ENCODE results near the gene DNAAF9.
"Not testable (repeated sequence)": the region's sequence is repeated elsewhere in the genome, so short reads cannot be mapped to it uniquely, and the experiment has no call there.

Gene DNAAF9

DNA sequence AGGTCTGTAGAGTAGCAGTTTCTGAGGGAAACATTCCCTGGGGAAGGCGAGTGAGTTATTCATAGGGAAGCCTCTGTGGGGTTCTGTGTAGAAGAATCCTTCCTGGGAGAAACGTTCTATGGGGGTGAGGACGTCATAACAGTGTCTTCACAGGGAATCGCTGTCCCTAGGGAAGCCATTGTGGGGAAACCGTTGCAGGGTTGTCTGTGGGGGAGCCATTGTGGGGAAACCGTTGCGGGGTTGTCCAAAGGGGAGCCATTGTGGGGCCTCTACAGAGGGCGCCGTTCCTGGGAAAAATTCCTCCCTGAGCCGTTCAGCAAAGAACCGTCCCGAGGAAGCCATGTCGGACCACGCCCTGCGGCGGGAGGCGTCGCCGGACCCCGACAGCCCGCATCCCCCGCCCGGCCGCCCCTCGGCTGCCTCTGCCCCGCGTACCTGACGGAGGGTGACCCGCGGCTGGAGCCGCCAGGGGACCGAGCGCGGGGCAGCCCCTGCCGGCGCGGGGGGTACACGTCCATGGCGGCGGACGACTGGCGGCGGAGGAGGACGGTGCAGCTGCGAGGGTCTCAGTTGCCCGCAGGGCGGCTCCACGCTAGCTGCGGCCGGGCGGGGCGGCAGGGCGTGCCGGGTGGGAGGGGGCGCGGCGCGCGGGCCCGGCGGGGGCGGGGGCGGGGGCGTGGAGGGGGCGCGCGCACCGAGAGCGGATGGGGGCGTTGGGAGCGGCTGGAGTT lies at the start of gene DNAAF9:
TSS of gene DNAAF9 (minus strand) at position 630 of the 731 bp plus-strand sequence. CDS start at position 518, 112 bp downstream.
- peak; percentile 39 for DNase-seq

- DNase-seq = no peak
Observed at GRCh38 chr20:3456648-3457047, 49.2 kb upstream of the DNAAF9 start.

GRCh38 chr20:3454831-3455230 lies 47.4 kb upstream of the DNAAF9 start:
- no peak for DNase-seq

DNA sequence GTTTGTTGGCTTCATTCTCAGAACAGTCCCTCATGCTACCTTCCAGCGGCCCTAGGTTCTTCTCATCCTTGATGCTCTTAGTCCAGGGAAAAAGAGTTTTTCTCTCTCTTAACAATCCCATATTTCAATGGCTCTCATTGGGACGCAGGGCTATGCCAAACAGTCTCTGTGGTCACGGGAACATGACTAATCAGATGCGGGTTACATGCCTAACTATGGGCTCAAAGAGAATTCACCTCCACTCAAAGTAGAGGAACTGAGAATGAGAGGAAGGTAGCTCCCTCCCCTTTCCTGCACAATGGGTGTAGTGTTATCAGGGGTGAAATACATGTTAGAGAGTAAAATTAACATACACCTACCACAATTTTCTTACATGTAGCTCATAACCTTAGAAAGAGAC lies 45.2 kb upstream of the DNAAF9 start:
- DNase-seq = no peak

DNA sequence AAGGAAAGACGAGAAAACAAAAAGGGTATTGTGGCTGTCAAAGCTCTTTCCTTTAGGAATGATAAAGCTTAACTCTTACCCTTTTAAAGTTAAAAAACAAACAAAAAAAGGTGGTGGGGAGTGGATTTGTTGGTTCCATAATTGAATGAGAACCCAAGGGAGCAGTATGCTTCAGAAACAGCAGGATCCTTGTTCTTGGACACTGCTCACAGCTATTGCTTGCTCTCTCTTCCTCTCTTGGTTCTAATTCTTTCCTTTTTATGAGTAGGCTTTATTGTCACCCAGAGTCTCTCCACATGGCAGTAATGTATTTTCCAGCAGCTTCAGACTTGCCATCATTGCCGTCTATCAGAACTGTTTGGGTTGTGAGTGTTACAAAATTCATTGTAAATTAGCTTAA lies 44.7 kb upstream of the DNAAF9 start:
- DNase-seq = no peak

DNA sequence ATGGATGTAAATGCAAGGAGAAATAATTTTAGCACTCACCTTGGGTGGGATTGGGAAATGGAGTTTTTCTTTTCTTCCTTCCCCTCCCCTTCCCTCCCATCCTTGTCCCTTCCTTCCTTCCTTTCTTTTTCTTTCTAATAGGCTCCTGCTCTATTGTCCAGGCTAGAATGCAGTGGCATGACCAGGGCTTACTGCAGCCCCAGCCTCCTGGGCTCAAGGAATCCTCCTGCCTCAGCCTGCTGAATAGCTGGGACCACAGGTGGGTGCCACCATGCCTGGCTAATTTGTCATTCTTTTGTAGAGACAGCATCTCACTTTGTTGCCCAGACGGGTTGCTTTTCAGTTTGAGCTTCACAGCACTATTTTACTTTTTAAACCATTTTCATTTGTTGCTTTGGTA lies 41.9 kb upstream of the DNAAF9 start:
- DNase-seq = no peak

- DNase-seq = no peak
Observed at GRCh38 chr20:3447321-3447720, 39.9 kb upstream of the DNAAF9 start.

GRCh38 chr20:3446779-3447178 lies 39.3 kb upstream of the DNAAF9 start:
- DNase-seq = no peak

- no peak for DNase-seq
Observed at GRCh38 chr20:3436864-3437574, 29.6 kb upstream of the DNAAF9 start.

DNA sequence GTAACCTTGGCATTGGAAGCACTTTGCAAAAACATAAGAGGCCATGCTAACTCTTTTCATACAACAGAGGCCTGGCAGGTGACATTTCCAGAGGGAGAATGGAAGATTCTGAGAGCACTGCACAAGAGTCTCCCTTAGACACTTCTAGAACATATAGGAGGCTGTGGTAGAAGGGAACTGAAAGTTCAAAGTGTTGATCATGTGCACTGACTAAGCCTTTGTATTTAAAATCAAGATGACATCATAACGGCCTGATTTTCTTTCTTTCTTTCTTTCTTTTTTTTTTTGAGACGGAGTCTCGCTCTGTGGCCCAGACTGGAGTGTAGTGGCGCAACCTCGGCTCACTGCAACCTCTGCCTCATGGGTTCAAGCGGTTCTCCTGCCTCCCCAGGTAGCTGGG lies 26.8 kb upstream of the DNAAF9 start:
- no peak for DNase-seq

DNA sequence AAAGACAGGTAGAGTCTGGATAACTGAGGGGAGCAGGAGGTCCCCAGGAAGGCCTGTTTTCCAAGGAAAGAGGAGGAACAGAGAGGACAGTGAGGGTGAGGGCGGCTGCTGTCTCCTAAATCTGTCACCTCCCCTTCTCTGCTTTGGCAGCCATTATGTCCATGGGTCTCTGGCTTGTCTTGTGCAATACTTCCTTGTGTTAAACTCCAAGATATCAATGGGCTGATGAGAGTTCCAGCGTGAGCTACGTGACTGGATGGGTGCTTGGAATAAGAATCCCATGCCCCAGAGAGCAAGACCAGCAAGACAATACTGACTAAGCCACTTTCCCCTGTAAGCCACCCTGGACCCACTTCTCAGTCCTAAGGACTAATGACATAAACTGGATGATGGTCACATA lies 26.3 kb upstream of the DNAAF9 start:
- DNase-seq = no peak

GRCh38 chr20:3432844-3433243 lies 25.4 kb upstream of the DNAAF9 start:
- DNase-seq = no peak

DNA sequence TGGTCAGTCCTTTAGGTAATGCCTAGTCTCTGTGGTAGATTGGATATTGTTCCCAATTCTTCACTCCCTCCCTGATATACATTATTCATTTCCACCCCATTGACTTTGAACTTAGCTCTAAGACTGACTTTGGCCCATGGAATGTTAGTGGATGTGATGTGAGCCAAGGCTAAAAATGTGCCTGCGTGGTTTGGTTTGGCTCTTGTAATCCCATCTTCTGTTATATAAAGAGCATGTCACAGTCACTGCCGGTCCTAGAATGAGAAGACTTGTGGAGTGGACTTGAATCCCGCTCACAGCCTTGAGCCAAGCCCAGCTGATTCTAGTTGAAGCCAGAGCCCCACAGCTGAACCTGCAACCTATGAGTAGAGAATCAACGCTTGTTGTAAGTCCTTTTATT lies 23.6 kb upstream of the DNAAF9 start:
- no peak for DNase-seq

DNA sequence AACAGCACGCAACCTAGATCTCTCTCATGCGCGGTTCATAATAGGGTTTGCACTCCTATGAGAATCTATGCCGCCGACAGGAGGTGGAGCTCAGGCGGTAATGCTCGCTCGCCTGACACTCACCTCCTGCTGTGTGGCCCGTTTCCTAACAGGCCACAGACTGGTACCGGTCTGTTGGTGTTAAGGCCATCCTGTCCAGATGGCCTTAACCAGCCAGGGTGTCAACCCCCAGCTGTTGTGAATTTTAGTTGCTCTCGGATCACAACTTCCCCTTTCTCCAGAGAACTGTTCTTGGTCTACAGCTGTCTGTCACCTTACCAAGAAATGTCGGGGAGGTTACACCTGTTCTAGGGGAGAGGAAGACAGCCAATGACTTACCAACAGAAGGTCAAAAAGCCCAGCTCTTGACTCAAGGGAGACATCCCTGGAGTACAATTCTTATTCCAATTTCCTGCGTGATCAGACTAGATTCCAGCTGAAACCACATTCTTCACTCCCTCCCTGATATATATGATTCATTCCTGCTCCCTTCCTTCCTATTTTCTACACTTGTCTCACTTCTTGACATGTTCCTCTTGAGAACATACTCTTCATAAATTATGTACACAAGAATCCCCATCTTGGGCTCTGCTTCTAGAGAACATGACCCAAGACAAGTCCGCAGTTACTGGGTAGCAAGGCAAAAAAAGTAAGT lies 23.1 kb upstream of the DNAAF9 start:
- DNase-seq = no peak

DNA sequence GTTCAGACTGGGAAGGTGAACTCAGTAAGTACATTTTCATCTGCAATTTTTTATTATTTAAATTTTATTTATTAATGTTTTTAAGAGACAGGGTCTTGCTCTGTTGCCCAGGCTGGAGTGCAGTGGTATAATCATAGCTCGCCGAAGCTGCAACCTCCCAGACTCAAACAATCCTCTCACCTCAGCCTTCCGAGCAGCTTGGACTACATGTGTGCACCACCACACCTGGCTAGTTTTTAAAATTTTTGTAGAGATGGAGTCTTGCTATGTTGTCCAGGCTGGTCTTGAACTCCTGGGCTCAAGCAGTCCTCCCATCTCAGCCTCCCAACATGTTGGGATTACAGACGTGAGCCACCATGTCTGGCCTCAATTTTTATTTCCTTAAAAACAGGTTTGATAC lies 19.3 kb upstream of the DNAAF9 start:
- not testable (repeated sequence) for DNase-seq

DNA sequence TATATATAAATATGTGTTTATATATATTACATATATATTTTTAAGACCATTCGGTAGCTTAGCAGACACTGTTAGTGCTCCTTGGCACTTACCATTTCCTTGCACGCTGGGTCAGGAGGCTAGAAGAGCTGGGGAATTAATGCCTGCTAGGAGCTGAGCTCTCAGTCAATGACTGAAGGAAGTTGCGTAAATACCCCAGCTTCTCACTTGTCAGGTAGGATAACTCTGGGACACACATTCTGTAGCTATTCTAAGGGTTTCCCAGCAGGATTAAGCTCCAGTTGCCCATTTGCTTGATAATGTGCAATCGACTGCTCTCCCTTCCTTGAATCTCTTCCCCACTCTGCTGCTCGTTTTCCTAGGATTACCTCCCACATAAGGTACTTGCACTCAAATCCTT lies 15.7 kb upstream of the DNAAF9 start:
- no peak for DNase-seq

GRCh38 chr20:3421985-3422384 lies 14.5 kb upstream of the DNAAF9 start:
- DNase-seq = no peak

GRCh38 chr20:3420211-3420707 lies 12.8 kb upstream of the DNAAF9 start:
- no peak for DNase-seq

DNA sequence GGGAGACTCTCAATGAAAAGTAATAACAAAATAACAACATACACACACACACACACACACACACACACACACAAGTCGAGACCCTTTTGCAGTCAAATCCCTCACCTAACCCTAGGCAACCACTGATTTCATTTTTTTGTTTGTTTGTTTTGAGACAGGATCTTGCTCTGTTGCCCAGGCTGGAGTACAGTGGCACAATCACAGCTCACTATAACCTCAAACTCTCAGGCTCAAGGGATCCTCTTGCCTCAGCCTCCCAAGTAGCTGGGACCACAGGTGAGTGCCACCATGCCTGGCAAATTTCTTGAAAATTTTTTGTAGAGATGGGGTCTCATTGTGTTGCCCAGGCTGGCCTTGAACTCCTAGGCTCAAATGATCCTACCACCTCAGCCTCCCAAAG lies 10.7 kb upstream of the DNAAF9 start:
- DNase-seq = not testable (repeated sequence)

DNA sequence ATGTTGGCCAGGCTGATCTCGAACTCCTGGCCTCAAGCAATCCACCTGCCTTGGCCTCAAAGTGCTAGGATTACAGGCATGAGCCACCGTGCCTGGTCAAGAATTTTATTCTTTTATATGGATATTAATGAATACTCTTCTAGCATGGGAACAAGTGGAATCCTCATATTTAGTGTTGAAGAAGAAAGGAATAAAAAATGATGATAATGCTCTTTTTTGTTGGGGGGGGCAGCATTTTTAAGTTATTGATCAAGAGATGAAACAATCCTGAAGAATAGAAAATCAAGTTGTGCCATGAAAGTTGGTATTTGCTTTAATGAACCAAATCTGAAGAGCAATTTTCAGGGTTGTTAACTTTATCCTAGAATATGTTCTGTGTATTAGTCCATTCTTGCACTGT lies 6.7 kb upstream of the DNAAF9 start:
- DNase-seq = no peak

DNA sequence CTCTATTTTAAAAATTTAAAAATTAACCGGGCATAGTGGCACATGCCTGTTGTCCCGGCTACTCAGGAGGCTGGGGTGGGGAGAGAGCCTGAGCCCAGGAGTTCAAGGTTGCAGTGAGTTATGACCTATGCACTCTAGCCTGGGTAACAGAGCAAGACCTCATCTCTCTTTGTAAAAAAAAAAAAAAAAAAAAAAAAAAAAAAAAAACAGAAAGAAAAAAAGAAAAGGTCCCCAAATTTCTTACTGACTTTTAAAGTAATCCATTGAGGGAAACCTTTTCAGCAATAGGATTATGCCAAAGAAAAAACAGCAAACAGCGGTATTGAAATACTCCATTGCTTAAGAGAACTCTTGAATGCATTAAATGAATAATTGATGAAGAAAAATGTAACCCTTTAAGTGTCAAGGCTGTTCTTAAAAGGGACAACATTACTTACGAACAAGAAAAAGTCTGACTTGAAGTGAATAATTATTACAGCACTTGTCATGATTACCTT lies 6.0 kb upstream of the DNAAF9 start:
- no peak for DNase-seq

GRCh38 chr20:3412600-3413392 lies 5.3 kb upstream of the DNAAF9 start:
- no peak for DNase-seq

DNA sequence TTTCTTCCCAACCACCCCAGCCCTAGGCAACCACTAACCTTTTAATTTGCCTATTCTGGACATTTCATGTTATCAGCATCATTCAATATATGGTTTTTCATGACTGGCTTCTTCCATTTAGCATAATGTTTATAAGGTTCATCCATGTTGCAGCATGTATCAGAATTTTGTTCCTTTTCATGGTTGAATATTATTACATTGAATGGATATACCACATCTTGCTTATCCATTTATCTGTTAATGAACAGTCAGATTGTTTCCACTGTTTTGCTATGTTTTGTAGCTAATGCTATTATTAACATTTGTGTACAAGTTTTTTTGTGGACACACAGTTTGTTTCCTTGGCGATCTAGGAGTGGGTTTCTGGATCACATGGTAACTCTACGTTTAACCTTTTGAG lies 3.0 kb upstream of the DNAAF9 start:
- DNase-seq = no peak
